Activated CD4-positive, alpha-beta T cell treated with anti-CD3 and anti-CD28 coated beads, Interleukin-2, amount 50 U/mL, for 24 hours (primary cell): ENCODE data around the gene UBE2D2.

Source experiments
- DNase-seq, 2 donors: peaks; one replicate each; pipeline ENCODE4 v3.0.0-alpha.2; 2020; ENCODE audit warnings: low read depth in 1 of 2, low spot score in 1 of 2

The UBE2D2 gene

GRCh38 chr5:139646912-139647505, 85.9 kb downstream of the UBE2D2 start:
- no peak for DNase-seq

GRCh38 chr5:139647506-139648204, 86.5 kb downstream of the UBE2D2 start:
- DNase-seq = no peak

GRCh38 chr5:139648205-139649081, 87.3 kb downstream of the UBE2D2 start, which contains the start of gene CXXC5:
TSS of gene CXXC5 (plus strand) at chr5:139648349. CDS start at chr5:139680524, 32,175 bp downstream.
- DNase-seq = no peak

GRCh38 chr5:139649082-139649991, 88.2 kb downstream of the UBE2D2 start:
- no peak for DNase-seq

- no peak for DNase-seq
Measured at GRCh38 chr5:139650031-139650688, 89.0 kb downstream of the UBE2D2 start.

- DNase-seq = no peak
Measured at GRCh38 chr5:139650689-139651042, 89.5 kb downstream of the UBE2D2 start.

GRCh38 chr5:139651043-139651834, 90.1 kb downstream of the UBE2D2 start:
- no peak for DNase-seq

GRCh38 chr5:139651853-139652787, 91.0 kb downstream of the UBE2D2 start:
- peak in 1 of 2 donors; percentile 36 for DNase-seq

GRCh38 chr5:139652788-139653241, 91.7 kb downstream of the UBE2D2 start:
- DNase-seq = no peak

GRCh38 chr5:139653616-139654015, 92.5 kb downstream of the UBE2D2 start:
- DNase-seq = no peak

- no peak for DNase-seq
Measured at GRCh38 chr5:139654464-139654863, 93.3 kb downstream of the UBE2D2 start.

- DNase-seq = no peak
Measured at GRCh38 chr5:139654871-139655491, 93.8 kb downstream of the UBE2D2 start.

- DNase-seq = no peak
Measured at GRCh38 chr5:139655727-139656271, 94.7 kb downstream of the UBE2D2 start.

GRCh38 chr5:139657363-139658321, 96.5 kb downstream of the UBE2D2 start:
- DNase-seq = no peak

- DNase-seq = no peak
Measured at GRCh38 chr5:139658501-139658927, 97.4 kb downstream of the UBE2D2 start.

- DNase-seq = no peak
Measured at GRCh38 chr5:139658928-139659667, 98.0 kb downstream of the UBE2D2 start.
